Parathyroid adenoma (tissue), 2 donors: ENCODE results near the gene LILRA2.
"Not testable (repeated sequence)": the region's sequence is repeated elsewhere in the genome, so short reads cannot be mapped to it uniquely, and the experiment has no call there.

Source experiments
- H2AFZ ChIP-seq: fragments of 300-600 bp; sonication (generic); one replicate; pipeline ENCODE4 v1.7.0; 2017; ENCODE audit warnings: antibody characterized with exemption, mild to moderate bottlenecking
- H3K27ac ChIP-seq: fragments of 300-600 bp; sonication (generic); one replicate; pipeline ENCODE4 v1.7.0; 2017
- H3K27me3 ChIP-seq: fragments of 300-600 bp; sonication (generic); one replicate; pipeline ENCODE4 v1.7.0; 2017; ENCODE audit warnings: low read length; ENCODE audit not compliant: control insufficient read depth, insufficient read depth
- H3K36me3 ChIP-seq: fragments of 300-600 bp; sonication (generic); one replicate; pipeline ENCODE4 v1.7.0; 2017; ENCODE audit warnings: low read length; ENCODE audit not compliant: control insufficient read depth, insufficient read depth
- H3K4me1 ChIP-seq: fragments of 300-600 bp; sonication (generic); one replicate; pipeline ENCODE4 v1.7.0; 2017; ENCODE audit warnings: control low read depth
- H3K4me2 ChIP-seq: fragments of 300-600 bp; sonication (generic); one replicate; pipeline ENCODE4 v1.7.0; 2017; ENCODE audit warnings: low read length
- H3K4me3 ChIP-seq: fragments of 300-600 bp; sonication (generic); one replicate; pipeline ENCODE4 v1.7.0; 2017; ENCODE audit warnings: low read depth, low read length
- H3K79me2 ChIP-seq: fragments of 300-600 bp; sonication (generic); one replicate; pipeline ENCODE4 v1.7.0; 2017; ENCODE audit warnings: control low read depth
- H3K9ac ChIP-seq: fragments of 300-600 bp; sonication (generic); one replicate; pipeline ENCODE4 v1.7.0; 2017; ENCODE audit warnings: mild to moderate bottlenecking
- H3K9me3 ChIP-seq: fragments of 300-600 bp; sonication (generic); one replicate; pipeline ENCODE4 v1.7.0; 2017; ENCODE audit warnings: low read length; ENCODE audit not compliant: control insufficient read depth
- TF ChIP-seq, protein P1 (sequence below): fragments of 300-600 bp; sonication (generic); IDR thresholded peaks from one replicate; pipeline ENCODE4 v1.7.0; 2017; ENCODE audit warnings: antibody characterized with exemption, mild to moderate bottlenecking
- donor health status: primary hyperparathyroidism.

LILRA2 gene

DNA sequence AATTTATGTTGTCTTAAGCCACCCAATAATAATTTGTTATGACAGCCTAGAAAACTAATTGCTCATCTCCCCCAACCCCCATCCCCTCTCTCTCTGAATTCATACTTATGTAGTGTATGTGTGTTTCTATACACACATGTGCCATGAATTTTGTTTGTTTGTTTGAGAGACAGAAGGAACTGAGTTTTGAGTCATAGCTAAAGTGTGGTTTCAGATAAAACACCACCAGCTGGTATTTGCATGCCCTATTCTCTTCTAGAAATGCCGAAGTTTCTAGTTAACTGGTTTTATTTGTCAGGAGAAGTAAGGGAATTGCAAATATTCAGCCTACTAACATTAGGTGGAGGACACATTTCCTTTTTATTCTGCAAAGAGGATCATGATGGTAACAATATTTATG, 17.4 kb upstream of the LILRA2 start:
- H3K27ac ChIP-seq, result no peak overlapping the region
- no peak overlapping the region for H3K4me2 ChIP-seq
- no peaks in the 10 kb centered on the region for H3K27me3 ChIP-seq
- no peak overlapping the region for H3K4me3 ChIP-seq
- no peaks in the 10 kb centered on the region for H3K4me1 ChIP-seq
- H3K36me3 ChIP-seq, result no peaks in the 10 kb centered on the region
- TF ChIP-seq, protein P1, sequence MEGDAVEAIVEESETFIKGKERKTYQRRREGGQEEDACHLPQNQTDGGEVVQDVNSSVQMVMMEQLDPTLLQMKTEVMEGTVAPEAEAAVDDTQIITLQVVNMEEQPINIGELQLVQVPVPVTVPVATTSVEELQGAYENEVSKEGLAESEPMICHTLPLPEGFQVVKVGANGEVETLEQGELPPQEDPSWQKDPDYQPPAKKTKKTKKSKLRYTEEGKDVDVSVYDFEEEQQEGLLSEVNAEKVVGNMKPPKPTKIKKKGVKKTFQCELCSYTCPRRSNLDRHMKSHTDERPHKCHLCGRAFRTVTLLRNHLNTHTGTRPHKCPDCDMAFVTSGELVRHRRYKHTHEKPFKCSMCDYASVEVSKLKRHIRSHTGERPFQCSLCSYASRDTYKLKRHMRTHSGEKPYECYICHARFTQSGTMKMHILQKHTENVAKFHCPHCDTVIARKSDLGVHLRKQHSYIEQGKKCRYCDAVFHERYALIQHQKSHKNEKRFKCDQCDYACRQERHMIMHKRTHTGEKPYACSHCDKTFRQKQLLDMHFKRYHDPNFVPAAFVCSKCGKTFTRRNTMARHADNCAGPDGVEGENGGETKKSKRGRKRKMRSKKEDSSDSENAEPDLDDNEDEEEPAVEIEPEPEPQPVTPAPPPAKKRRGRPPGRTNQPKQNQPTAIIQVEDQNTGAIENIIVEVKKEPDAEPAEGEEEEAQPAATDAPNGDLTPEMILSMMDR, result no peak
- H3K9me3 ChIP-seq, result no peaks in the 10 kb centered on the region
- no peaks in the 10 kb centered on the region for H3K79me2 ChIP-seq
- H2AFZ ChIP-seq, result no peak overlapping the region
- H3K9ac ChIP-seq, result no peak overlapping the region

DNA sequence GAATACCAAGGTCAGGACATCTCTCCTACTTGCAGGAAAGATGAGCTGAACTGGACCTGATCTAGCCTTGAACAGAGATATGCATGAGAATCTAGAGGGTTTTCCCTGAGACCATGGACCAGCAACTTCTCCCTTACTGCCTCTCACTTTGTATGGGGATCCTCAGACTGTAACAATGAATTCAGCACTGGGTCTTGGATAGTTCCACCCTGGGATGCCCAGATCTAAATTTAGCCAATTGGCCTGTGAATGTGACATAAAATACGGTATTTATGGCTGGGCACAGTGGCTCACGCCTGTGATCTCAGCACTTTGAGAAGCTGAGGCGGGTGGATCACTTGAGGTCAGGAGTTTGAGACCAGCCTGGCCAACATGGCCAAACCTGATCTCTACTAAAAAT, 15.3 kb upstream of the LILRA2 start:
- H3K36me3 ChIP-seq, result no peaks in the 10 kb centered on the region
- no peak overlapping the region for H3K4me2 ChIP-seq
- H3K9me3 ChIP-seq, result no peaks in the 10 kb centered on the region
- no peaks in the 10 kb centered on the region for H3K27me3 ChIP-seq
- no peak overlapping the region for H3K9ac ChIP-seq
- H3K4me3 ChIP-seq, result no peak overlapping the region
- no peak overlapping the region for H3K27ac ChIP-seq
- no peaks in the 10 kb centered on the region for H3K79me2 ChIP-seq
- TF ChIP-seq, protein P1, result no peak
- H3K4me1 ChIP-seq, result no peaks in the 10 kb centered on the region
- H2AFZ ChIP-seq, result no peak overlapping the region

DNA sequence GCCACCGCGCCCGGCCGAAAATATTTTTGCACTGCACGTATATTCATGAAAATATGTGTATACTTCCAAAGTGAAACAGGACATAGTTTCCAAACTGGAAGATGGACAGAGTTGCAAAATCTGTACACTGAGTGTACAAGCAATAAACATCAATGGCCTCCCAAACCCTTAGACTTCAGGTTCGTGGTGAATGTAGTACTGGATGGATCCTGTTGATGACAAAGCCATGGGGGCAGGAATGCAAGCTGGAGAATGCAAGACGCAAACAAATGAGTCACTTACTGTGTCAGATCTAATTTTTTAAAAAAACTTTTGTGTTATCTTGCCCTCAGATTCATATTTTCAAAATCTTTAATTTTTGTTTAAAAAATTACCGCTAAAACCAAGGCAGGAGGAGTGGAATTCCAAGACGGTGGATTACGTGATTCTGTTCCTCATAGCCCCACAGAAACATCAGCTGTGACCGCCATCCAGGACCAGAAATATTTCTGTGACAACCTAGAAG, 12.7 kb upstream of the LILRA2 start:
- no peaks in the 10 kb centered on the region for H3K79me2 ChIP-seq
- H3K27me3 ChIP-seq, result no peaks in the 10 kb centered on the region
- no peak overlapping the region for H2AFZ ChIP-seq
- H3K36me3 ChIP-seq, result no peaks in the 10 kb centered on the region
- no peaks in the 10 kb centered on the region for H3K9me3 ChIP-seq
- no peak overlapping the region for H3K27ac ChIP-seq
- H3K9ac ChIP-seq, result no peak overlapping the region
- no peaks in the 10 kb centered on the region for H3K4me1 ChIP-seq
- no peak overlapping the region for H3K4me3 ChIP-seq
- H3K4me2 ChIP-seq, result no peak overlapping the region
- TF ChIP-seq, protein P1, result no peak

DNA sequence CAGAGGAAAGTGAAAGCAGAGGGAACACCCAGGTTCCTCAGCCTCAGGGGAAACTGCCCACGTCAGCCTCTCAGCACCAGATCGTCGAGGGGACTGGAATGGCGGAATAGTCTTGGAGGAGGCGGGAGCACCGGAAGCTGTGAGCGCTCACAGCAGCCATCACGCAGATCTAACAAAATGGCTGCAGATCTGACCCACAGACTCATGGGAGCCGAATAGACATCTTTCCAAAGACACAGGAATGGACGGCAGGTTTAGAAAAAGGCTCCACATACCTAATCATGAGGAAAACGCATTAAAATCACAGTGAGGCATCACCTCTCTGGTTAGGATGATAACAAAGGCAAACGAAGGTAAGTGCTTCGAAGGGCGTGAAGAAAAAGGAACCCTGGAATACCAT, 11.8 kb upstream of the LILRA2 start:
- Histone ChIP-seq H3K9me3 (no peaks in the 10 kb centered on the region), H3K27ac (no peak overlapping the region), H3K4me3 (no peak overlapping the region), H3K36me3 (no peaks in the 10 kb centered on the region), H3K9ac (no peak overlapping the region), H3K79me2 (no peaks in the 10 kb centered on the region), H3K4me2 (no peak overlapping the region), H3K4me1 (no peaks in the 10 kb centered on the region), H2AFZ (no peak overlapping the region), H3K27me3 (no peaks in the 10 kb centered on the region)
- TF ChIP-seq, protein P1, result no peak

DNA sequence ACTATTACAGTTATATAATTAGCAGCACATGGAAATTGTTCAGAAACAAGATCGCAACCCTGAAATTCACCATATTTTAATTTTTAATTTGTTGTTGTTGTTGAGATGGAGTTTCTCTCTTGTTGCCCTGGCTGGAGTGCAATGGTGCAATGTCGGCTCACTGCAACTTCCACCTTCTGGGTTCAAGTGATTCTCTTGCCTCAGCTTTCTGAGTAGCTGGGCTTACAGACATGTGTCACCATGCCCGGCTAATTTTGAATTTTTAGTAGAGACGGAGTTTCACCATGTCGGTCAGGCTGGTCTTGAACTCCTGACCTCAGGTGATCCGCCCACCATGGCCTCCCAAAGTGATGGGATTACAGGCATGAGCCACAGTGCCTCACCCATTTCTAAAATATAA, 10.4 kb upstream of the LILRA2 start:
- H3K9ac ChIP-seq, H2AFZ ChIP-seq, H3K79me2 ChIP-seq, H3K36me3 ChIP-seq, H3K4me1 ChIP-seq, H3K27ac ChIP-seq, H3K4me2 ChIP-seq, H3K9me3 ChIP-seq, H3K4me3 ChIP-seq, H3K27me3 ChIP-seq: not testable (repeated sequence)
